Measurements from ENCODE around the gene PDE4D.

PDE4D gene

GRCh38 chr5:59173578-59173977 is 719.9 kb downstream of the PDE4D start:
- DNase-seq (ENCODE audit: low read depth): no peak

DNA sequence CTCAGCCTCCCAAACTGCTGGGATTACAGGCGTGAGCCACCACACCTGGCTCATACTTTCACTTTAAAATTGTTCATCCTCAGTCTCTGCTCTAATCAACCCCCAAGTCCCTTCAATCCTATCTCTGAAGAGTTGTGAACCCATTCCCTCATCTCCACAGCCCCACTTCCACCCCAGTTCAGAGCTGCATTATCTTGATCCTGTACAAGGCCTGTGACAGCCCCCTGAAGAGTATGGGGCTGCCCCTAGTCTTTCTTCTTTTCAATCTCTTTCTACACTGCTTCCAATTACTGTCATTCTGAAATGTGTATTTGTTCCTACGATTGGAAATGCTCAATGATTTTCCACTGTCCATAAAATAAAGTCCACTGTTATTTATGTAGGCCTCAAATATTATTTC is 722.4 kb downstream of the PDE4D start:
- no peak for DNase-seq (ENCODE audit: low read depth)

DNA sequence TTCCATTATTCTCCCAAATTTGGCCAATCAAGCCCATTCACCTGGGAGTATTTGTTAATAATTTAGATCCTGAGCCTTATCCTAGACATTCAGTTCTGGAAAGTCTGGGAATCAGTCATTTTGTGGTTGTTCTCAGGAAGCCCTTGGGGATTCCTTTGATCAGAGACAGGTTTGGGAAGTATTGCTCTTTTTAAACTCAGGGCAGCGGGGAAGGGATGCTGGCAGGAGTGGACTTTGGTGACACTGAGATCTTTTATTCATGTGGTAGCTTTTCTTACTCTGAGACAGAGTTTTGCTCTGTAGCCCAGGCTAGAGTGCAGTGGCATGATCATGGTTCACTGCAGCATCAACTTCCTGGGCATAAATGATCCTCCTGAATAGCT is 723.8 kb downstream of the PDE4D start:
- no peak for DNase-seq (ENCODE audit: low read depth)

DNA sequence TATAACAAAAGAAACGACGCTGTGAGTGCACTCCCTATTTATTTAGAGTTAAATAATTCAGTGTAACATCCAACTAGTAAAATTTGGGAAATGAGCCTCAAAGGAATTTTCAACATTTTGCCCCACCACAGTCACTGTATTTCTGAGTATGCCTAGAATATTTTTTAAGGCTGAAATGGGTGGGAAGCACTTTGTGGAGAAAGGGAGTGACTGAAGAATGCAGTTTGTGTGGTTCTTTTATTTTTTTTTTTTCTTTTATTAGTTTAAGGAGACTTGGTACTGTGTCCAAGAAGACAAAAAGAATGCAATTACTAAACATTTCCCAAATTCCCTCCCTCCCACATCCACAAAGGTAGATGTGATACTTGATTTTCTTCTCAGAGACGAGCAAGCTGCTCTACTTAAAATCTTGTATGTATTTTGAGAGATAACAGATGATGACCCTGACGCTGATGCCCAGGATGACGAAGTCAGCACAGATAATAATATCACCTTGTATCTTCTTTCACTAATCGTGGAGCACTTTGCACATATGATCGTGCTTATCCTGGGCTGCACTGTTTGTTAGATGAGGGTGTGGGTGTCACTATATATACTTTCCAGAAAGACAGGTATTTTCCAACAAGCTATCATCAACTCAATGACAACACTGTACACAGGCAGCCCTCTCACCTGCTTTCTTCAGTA is 724.3 kb downstream of the PDE4D start:
- no peak for DNase-seq (ENCODE audit: low read depth)

GRCh38 chr5:59168067-59168466 is 725.5 kb downstream of the PDE4D start:
- DNase-seq (ENCODE audit: low read depth): no peak

- DNase-seq (ENCODE audit: low read depth): no peak
Observed at GRCh38 chr5:59164041-59164830, 729.3 kb downstream of the PDE4D start.

GRCh38 chr5:59161221-59162105 is 732.1 kb downstream of the PDE4D start:
- DNase-seq (ENCODE audit: low read depth): no peak

DNA sequence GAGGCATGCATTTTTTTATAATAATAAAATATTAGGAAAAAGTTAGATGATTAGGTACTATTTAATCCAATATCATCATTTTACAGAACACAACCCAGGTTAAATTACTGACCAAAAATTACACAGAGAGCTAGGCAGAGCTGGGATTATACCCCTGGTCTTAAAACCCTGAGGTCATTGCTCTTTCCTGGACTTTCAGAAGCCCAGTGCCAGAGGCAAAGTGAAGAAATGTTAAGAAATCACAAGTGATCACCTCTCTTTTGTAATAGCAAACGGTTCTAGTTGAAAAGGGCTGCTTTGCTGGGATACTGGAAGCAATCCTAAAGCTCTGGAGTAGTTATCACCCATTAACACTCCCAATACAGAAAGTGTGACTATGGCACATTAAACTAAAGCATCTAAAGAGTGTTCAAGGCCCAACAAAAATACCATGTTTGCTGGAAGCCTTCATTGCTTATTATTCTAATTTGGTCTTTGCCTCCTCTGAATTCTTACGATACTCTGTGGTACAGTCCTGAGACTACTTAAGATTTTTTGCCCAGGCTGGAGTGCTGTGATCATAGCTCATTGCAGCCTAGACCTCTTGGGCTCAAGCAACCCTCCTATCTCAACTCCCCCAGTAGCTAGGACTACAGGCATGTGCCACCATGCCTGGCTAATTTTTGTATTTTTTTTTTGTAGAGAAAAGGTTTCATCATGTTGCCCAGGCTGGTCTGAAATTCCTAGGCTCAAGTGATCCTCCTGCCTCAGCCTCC is 734.7 kb downstream of the PDE4D start:
- no peak for DNase-seq (ENCODE audit: low read depth)

- no peak for DNase-seq (ENCODE audit: low read depth)
Observed at GRCh38 chr5:59158165-59158564, 735.4 kb downstream of the PDE4D start.

- no peak for DNase-seq (ENCODE audit: low read depth)
Observed at GRCh38 chr5:59157068-59157467, 736.5 kb downstream of the PDE4D start.

DNA sequence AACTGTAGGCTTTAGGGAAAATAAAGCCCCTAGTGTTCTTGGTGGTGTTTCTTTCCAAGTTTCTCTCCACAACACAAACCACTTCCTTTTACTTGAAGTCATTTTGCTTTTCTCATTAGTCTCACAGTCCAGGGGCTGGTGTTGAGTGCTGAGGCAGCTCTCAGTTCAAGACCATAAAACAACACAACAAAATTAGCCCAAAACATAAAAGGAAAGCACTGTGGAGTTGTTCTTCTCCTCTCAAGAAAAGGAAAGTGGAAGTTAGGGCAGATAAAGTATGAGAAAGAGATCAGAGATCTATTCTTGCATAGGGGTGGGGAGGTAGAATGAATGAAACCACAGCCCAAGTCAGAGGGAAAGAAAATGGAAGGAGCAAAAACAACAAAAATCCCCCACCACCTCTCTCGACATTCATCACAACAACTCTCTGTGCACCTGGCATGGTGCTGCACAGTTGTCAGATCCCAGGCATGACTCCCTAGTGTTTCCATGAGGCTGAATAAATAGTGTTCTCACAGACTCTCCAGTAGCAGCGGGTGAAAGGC is 740.8 kb downstream of the PDE4D start:
- DNase-seq (ENCODE audit: low read depth): no peak

GRCh38 chr5:59151162-59151889 is 742.2 kb downstream of the PDE4D start:
- DNase-seq (ENCODE audit: low read depth): no peak

DNA sequence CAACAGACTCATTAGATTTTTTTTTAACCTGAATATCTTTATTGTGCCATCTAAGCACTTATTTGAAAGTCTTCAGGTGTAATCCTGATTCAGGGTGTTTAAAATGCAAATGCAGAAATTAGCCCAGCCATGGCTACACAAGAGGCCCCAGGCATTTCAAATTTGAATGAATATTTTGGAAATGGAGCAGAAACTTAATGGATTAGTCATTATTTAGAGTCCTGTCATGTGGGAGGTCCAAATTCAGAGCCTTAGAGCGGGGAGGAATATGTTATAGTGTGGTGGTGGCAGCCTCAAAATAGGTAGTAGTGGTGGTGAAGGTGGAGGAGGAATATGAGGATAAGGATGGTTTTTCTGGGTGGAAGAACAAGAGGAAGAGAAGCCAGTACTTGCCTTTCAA is 743.7 kb downstream of the PDE4D start:
- DNase-seq (ENCODE audit: low read depth): no peak

DNA sequence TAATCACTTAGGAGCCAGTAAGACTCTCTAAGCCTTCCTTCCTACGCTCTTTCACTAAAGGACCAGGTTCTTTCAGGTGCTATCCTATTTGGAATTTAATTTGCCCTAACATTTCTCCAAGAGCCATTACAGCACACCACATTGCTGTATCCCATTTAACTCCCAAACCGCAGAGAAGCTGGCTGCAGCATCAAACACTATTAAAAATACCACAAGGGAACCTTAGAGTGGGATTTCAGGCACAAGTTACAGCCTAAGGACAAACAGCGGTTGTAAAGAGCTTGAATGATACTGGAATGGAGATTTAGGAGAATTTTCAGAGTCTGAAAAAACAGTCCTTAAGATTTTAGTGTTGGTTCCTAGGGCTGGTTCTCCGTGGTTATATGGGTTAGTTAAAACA is 744.3 kb downstream of the PDE4D start:
- DNase-seq (ENCODE audit: low read depth): no peak

DNA sequence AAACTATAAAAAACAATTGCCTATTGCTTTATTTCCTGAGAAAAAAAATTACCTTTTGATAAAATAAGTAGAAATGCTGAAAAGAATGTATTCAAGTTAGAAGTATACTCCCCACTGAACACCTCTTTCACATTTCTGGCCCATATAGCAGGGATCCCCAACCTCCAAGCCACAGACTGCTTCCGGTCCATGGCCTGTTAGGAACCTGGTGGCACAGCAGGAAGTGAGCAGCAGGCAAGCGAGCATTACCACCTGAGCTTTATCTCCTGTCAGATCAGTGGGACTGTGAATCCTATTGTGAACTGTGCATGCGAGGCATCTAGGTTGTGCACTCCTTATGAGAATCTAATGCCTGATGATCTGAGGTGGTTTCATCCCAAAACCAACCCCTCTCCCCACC is 746.8 kb downstream of the PDE4D start:
- DNase-seq (ENCODE audit: low read depth): no peak

- no peak for DNase-seq (ENCODE audit: low read depth)
Observed at GRCh38 chr5:59143926-59144333, 749.6 kb downstream of the PDE4D start.

- DNase-seq (ENCODE audit: low read depth): no peak
Observed at GRCh38 chr5:59142927-59143326, 750.6 kb downstream of the PDE4D start.

- no peak for DNase-seq (ENCODE audit: low read depth)
Observed at GRCh38 chr5:59142138-59142537, 751.4 kb downstream of the PDE4D start.

DNA sequence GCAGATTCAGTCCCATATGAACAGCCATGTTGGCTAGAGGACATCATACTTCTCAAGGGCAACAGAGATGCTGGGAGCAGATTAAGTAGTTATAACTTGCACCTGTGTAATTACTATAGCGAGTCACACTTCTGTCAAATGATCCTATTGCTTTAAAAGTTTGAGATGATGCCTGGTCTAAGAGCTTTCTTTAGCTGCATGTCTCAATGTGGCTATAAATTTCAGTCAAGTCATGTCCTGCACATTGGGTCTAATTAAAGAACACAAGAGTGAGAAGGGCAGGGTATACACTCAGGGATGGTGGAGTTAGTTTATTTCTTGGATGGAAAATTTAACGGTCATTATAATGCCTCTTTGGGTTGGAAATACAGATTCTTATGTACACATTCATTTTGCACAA is 753.4 kb downstream of the PDE4D start:
- DNase-seq (ENCODE audit: low read depth): no peak

- DNase-seq (ENCODE audit: low read depth): no peak
Observed at GRCh38 chr5:59139695-59140094, 753.8 kb downstream of the PDE4D start.

GRCh38 chr5:59138509-59138908 is 755.0 kb downstream of the PDE4D start:
- no peak for DNase-seq (ENCODE audit: low read depth)
